DMS114 treated with DMSO at 0.1 percent for 48 hours (cell line): ENCODE measurements around the gene LRRC37B.
"Not testable (repeated sequence)": the region's sequence is repeated elsewhere in the genome, so short reads cannot be mapped to it uniquely, and the experiment has no call there.

Source experiments
- DNase-seq: peaks from one replicate; lab custom pipeline; 2025; ENCODE audit not compliant: unreplicated experiment; lab: John Stamatoyannopoulos, UW

LRRC37B gene

GRCh38 chr17:32084942-32085829 lies 78.0 kb downstream of the LRRC37B start:
- not testable (repeated sequence) for DNase-seq

- not testable (repeated sequence) for DNase-seq
Measured at GRCh38 chr17:32086833-32087232, 79.7 kb downstream of the LRRC37B start.

- DNase-seq: not testable (repeated sequence)
Measured at GRCh38 chr17:32092062-32092461, 84.9 kb downstream of the LRRC37B start.

GRCh38 chr17:32099686-32100085 lies 92.5 kb downstream of the LRRC37B start:
- no peak for DNase-seq

- not testable (repeated sequence) for DNase-seq
Measured at GRCh38 chr17:32100323-32100722, 93.1 kb downstream of the LRRC37B start.

DNA sequence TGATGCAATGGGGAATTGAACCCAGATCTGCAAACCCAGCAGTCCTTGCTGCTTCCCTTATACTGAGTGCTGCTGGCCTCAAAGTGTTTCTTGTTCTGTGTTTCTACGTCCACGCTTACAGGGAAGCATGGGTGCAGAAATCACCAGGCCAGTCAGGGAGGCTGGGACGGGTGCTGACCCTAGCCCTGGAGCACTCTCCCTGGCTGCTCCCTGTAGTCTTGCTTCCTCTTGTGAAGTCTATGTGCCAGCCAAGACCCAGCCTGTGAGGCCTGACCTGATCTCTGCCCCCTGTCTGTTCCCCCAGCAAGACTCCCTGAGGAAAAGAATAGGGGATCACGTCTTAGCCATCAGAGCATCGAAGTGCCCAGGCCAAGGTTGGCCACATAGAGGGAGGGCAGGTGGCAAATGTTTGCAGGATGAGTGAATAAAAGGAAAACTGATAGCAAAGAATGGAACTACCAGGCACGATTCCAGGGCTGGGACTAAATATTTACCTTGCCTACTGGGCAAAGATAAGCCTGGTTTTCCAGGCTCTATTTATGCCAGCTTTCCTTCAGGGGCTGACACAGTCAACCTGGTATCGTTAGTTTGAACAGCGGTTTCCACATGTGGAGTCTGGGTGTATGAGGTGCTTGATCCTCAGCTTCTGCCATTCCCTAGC lies 93.9 kb downstream of the LRRC37B start:
- no peak for DNase-seq

DNA sequence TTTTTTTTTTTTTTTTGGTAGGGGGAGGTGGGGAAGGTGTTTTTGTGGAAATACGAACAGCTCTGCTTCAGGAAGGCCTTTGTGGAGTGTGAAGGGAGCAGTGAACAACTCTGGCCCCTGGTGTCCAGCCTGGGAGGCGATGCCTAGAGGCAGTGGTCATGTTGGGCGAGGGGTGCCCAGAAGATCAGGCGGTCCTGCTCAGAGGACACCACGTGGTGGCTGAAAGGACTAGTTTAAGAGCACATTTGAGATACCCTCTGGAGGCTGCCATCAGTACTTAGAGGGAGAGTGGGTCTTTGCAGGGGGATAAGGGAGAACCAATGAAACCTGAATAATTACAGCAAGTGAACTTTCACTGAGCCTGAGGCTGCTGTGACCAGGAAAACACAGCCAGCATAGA lies 95.0 kb downstream of the LRRC37B start:
- DNase-seq: no peak

DNA sequence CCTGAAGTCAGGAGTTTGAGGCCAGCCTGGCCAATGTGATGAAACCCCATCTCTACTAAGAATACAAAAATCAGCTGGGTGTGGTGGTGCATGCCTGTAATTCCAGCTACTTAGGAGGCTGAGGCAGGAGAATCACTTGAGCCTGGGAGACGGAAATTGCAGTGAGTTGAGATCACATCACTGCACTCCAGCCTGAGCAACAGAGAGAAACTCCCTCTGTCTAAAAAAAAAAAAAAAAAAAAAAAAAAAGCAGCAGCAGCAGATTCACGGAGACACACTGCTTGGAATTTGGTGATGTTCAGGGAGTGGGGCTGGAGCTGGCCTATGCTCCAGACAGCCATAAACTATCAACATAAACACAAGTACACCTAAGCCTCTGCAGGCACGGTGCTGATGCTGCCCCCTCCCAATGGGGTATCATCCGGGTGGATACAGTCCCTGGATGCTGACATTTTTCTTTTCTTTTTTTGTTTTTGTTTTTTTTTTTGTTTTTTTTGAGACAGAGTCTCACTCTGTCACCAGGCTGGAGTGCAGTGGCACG lies 95.5 kb downstream of the LRRC37B start:
- no peak for DNase-seq
